ENCODE data around the gene DHTKD1. TPM values are rescaled to one million over a fixed set of nuclear protein-coding genes. Genes with fewer than 3 reads are reported as not detected.
"Not testable (repeated sequence)": the region's sequence is repeated elsewhere in the genome, so short reads cannot be mapped to it uniquely, and the experiment has no call there.

Gene DHTKD1
- total RNA-seq, 1 experiment from 2014 or later = 27.4 TPM

DNA sequence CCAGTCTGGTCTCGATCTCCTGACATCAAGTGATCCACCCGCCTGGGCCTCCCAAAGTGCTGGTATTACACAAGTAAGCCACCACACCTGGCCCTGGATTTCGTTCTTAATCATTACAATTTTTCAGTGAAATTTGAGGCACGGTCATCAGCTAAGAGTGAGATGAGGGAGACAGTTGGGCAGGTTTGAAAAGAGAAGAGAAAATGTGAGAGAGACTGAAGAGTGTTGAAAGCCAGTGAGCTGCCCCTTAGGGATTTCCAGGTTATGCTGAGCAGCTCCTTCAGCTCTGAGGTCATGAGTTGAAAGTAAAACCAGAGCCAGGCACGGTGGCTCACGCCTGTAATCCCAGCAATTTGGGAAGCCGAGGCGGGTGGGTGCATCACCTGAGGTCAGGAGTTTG lies 20.2 kb upstream of the DHTKD1 start:
- H3K4me1 ChIP-seq = peaks cover 4% of the 10 kb centered on the region
- H3K27me3 ChIP-seq = no peaks in the 10 kb centered on the region
- no peak overlapping the region for H3K4me3 ChIP-seq
- H3K36me3 ChIP-seq = no peaks in the 10 kb centered on the region
- no peak overlapping the region for H3K27ac ChIP-seq
- no peaks in the 10 kb centered on the region for H3K9me3 ChIP-seq (replicated peaks)
- DNase-seq = no peak

DNA sequence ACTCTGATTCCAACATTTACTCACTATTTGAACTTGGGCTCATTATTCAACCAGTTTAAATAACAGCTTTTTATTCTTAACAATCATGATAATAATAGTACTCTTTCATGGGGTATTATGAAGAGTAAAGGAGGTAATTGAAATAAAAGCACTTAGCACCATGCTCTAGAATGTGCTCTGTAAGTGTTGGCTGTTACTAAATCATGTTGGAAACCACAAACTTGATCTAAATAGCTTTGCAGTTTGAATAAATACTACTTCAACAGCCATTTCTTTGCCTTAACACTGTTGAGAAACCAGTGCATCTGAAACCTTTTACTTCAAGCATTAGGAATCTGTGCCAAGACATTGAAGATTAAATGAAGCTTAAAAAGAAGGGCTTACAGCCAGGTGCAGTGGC lies 18.2 kb upstream of the DHTKD1 start:
- no peaks in the 10 kb centered on the region for H3K36me3 ChIP-seq
- no peak overlapping the region for H3K27ac ChIP-seq
- no peaks in the 10 kb centered on the region for H3K9me3 ChIP-seq (replicated peaks)
- H3K27me3 ChIP-seq = no peaks in the 10 kb centered on the region
- DNase-seq = no peak
- H3K4me1 ChIP-seq = no peaks in the 10 kb centered on the region
- H3K4me3 ChIP-seq = no peak overlapping the region

GRCh38 chr10:12051241-12051640 lies 17.5 kb upstream of the DHTKD1 start:
- Histone ChIP-seq H3K27me3 (no peaks in the 10 kb centered on the region), H3K4me3 (no peak overlapping the region), H3K9me3 (replicated peaks) (no peaks in the 10 kb centered on the region), H3K4me1 (no peaks in the 10 kb centered on the region), H3K36me3 (no peaks in the 10 kb centered on the region), H3K27ac (no peak overlapping the region)
- no peak for DNase-seq

DNA sequence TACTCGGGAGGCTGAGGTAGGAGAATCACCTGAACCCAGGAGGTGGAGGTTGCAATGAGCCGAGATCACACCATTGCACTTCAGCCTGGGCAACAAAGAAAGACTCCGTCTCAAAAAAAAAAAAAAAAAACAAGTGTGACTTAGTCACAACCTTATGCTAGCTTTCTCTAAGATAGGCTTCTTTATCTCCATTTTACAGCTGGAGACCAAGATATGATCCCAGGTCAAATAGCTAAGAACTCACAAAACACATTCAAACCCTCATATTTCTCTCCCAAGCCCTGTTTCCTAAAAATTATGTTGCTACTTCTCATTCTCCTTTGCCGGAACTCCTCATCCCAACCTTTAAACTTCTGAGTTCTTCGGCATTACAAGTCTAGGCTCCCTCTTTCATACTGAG lies 13.0 kb upstream of the DHTKD1 start:
- H3K4me3 ChIP-seq = no peak overlapping the region
- H3K9me3 ChIP-seq (replicated peaks) = no peaks in the 10 kb centered on the region
- H3K36me3 ChIP-seq = no peaks in the 10 kb centered on the region
- H3K4me1 ChIP-seq = no peaks in the 10 kb centered on the region
- no peaks in the 10 kb centered on the region for H3K27me3 ChIP-seq
- DNase-seq = no peak
- H3K27ac ChIP-seq = no peak overlapping the region

GRCh38 chr10:12056748-12057147 lies 12.0 kb upstream of the DHTKD1 start:
- Histone ChIP-seq H3K27ac (no peak overlapping the region), H3K4me3 (no peak overlapping the region), H3K9me3 (replicated peaks) (no peaks in the 10 kb centered on the region), H3K27me3 (no peaks in the 10 kb centered on the region), H3K4me1 (no peaks in the 10 kb centered on the region), H3K36me3 (no peaks in the 10 kb centered on the region)
- no peak for DNase-seq

- DNase-seq = no peak
- H3K36me3 ChIP-seq = no peaks in the 10 kb centered on the region
- no peak overlapping the region for H3K4me3 ChIP-seq
- H3K27me3 ChIP-seq = no peaks in the 10 kb centered on the region
- H3K9me3 ChIP-seq (replicated peaks) = no peaks in the 10 kb centered on the region
- no peak overlapping the region for H3K27ac ChIP-seq
- no peaks in the 10 kb centered on the region for H3K4me1 ChIP-seq
Measured at GRCh38 chr10:12061124-12061523, 7.6 kb upstream of the DHTKD1 start.

DNA sequence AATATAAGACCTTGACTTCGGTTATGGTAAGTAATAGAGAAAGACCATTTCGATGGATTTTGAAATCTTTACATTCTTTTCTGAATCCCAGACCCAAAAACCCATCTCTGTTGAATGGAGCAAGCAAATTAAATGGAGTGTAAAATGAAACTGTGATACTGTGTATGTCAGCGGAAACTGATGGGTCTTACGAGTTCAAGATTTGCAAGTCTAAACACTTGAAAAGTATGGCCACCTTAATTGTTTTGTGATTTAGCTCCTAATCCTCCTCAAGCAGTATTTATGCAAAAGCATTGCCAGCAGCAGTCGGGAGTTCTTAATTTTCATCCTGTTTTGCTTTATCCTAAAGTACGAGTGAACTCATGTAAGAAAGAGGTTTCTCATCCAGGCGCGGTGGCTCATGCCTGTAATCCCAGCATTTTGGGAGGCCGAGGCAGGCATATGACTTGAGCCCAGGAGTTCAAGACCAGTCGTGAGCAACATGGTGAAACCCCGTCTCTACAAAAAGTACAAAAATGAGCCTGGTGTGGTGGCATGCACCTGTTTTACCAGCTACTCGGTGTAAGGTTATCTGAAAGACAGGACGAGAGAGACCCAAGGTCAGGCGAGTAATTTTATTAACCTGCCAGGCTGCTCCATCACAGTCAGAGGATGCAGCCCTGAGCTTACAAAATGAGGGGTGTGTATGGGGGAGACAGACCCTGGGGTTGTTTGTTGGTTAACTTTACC lies 5.8 kb upstream of the DHTKD1 start:
- Histone ChIP-seq H3K27me3 (no peaks in the 10 kb centered on the region), H3K9me3 (replicated peaks) (no peaks in the 10 kb centered on the region), H3K4me1 (no peaks in the 10 kb centered on the region), H3K4me3 (no peak overlapping the region), H3K36me3 (no peaks in the 10 kb centered on the region), H3K27ac (no peak overlapping the region)
- DNase-seq = no peak

DNA sequence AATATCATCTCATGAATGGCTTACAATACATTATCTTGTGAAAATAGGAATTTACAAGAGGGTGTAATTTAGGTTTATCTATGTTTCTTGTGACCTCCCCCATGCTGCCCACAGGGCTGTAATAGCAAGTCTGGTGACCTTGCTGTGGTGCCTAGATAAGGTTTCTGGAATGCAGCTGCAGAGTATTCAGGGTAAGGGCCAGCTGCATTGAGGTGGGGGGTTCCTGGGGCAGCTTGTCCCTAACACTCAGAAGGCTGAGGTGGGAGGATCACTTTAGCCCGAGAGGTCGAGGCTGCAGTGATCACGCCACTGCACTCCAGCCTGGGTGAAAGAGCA lies 5.3 kb upstream of the DHTKD1 start:
- no peak for DNase-seq
- H3K4me3 ChIP-seq = no peak overlapping the region
- H3K9me3 ChIP-seq (replicated peaks) = no peaks in the 10 kb centered on the region
- H3K27me3 ChIP-seq = no peaks in the 10 kb centered on the region
- no peaks in the 10 kb centered on the region for H3K4me1 ChIP-seq
- H3K27ac ChIP-seq = no peak overlapping the region
- no peaks in the 10 kb centered on the region for H3K36me3 ChIP-seq

GRCh38 chr10:12067336-12067735 lies 1.4 kb upstream of the DHTKD1 start:
- no peak overlapping the region for H3K27ac ChIP-seq

DNA sequence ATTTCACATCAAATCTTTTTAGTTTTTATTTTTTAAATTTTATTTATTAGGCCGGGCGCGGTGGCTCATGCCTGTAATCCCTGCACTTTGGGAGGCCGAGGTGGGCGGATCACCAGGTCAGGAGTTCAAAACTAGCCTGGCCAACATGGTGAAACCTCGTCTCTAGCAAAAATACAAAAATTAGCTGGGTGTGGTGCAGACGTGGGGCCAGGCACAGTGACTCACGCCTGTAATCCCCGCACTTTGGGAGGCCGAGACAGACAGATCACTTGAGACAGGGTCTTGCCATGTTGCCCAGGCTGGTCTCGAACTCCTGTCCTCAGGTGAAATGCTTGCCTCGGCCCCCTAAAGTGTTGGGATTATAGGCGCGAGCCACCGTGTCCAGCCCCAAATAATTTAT lies 2.7 kb downstream of the DHTKD1 start:
- not testable (repeated sequence) for DNase-seq; H3K4me3 ChIP-seq; H3K4me1 ChIP-seq; H3K36me3 ChIP-seq; H3K9me3 ChIP-seq (replicated peaks); H3K27ac ChIP-seq; H3K27me3 ChIP-seq

More at GRCh38 chr10:12067336-12067735, 1.4 kb upstream of the DHTKD1 start:
- Histone ChIP-seq H3K4me1 (no peaks in the 10 kb centered on the region), H3K36me3 (no peaks in the 10 kb centered on the region), H3K9me3 (replicated peaks) (no peaks in the 10 kb centered on the region), H3K4me3 (no peak overlapping the region), H3K27me3 (no peaks in the 10 kb centered on the region)
- DNase-seq = no peak

- H3K27ac ChIP-seq = no peak overlapping the region
- no peaks in the 10 kb centered on the region for H3K27me3 ChIP-seq
- no peak for DNase-seq
- no peaks in the 10 kb centered on the region for H3K36me3 ChIP-seq
- H3K4me1 ChIP-seq = no peaks in the 10 kb centered on the region
- no peak overlapping the region for H3K4me3 ChIP-seq
- H3K9me3 ChIP-seq (replicated peaks) = no peaks in the 10 kb centered on the region
Measured at GRCh38 chr10:12073526-12073925, 4.8 kb downstream of the DHTKD1 start.

DNA sequence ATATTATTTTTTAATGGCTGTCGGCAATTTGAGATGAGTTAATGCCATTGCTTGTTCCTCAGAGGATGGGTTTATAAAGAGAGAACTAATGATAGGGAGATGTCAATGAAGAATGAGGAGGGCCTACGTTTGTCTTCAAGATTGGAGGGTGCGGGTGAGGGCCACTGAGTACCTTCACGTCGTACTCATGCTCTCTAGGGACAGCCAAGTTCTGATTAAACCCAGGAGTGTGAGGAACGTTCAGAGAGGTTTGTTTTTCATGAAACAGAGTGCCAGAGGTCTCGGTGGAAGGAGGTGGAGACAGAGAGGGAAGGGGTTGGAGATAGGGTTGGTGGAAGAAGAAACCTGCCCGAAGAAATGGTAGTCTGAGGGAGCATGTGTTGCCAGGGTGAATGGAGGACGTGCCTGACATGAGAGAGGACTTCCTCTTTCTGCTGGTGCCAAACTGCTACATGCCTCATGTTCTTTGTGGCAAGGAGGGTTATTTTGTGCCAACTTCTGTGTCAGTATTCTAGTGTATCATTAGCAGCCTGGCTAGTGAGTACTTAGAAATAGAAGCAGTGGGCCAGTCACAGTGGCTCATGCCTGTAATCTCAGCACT lies 8.9 kb downstream of the DHTKD1 start:
- Histone ChIP-seq H3K27ac (no peak overlapping the region), H3K36me3 (no peaks in the 10 kb centered on the region), H3K9me3 (replicated peaks) (no peaks in the 10 kb centered on the region)

DNA sequence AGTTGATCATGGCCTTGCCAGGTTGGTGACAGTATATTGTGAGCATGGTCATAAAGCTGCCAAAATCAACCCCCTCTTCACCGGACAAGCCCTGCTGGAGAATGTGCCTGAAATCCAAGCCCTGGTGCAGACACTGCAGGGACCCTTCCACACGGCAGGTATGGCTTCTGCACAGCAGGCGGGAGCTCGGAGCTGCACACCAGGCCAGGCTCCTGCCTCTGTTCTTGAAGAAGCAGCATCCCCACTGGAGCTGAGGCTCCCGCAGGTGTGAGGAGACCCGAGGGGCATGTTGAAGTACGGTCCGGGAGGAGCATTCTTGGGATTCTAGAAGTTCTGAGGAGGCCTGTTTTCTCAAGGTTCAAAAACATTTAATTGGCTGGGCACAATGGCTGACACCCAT lies 12.7 kb downstream of the DHTKD1 start:
- DNase-seq = no peak
- no peaks in the 10 kb centered on the region for H3K27me3 ChIP-seq
- H3K4me3 ChIP-seq = no peak overlapping the region
- no peak overlapping the region for H3K27ac ChIP-seq
- H3K9me3 ChIP-seq (replicated peaks) = no peaks in the 10 kb centered on the region
- H3K36me3 ChIP-seq = peaks cover 9% of the 10 kb centered on the region; the same call in 1 of the 2 replicates
- H3K4me1 ChIP-seq = no peaks in the 10 kb centered on the region

More for the DNA sequence above, 8.9 kb downstream of the DHTKD1 start:
- Histone ChIP-seq H3K4me1 (no peaks in the 10 kb centered on the region), H3K4me3 (no peak overlapping the region), H3K27me3 (no peaks in the 10 kb centered on the region)
- DNase-seq = no peak

DNA sequence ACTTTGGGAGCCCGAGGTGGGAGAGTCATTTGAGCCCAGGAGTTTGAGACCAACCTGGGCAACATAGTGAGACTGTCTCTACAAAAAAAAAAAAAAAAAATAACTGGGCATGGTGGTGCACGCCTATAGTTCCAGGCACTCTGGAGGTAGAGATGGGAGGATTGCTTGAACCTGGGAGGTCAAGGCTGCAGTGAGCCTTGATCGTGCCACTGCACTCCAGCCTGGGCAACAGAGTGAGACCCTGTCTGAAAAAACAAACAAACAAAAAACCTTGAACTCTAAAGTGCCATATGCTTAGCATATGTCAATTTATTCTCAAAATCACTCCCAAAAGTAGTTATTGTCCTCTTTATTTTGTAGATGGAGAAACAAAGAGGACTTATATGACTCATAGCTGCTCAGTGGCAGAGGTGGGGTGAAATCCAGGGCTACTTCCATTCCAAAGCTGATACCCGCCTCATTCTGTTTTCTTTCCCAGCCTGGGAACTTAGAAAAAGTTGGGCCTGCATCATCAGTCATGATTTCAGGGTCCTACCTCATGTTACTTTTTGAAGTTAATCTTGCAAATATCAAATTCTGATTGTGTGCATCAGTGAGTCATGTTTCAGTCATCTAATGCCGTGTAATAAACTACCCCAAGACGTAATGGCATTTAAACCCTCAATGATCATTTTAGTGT lies 13.3 kb downstream of the DHTKD1 start:
- Histone ChIP-seq H3K27me3 (no peaks in the 10 kb centered on the region), H3K4me1 (no peaks in the 10 kb centered on the region), H3K27ac (no peak overlapping the region), H3K9me3 (replicated peaks) (no peaks in the 10 kb centered on the region), H3K4me3 (no peak overlapping the region), H3K36me3 (peaks cover 15% of the 10 kb centered on the region; the same call in 1 of the 2 replicates)
- no peak for DNase-seq

GRCh38 chr10:12088919-12089318 lies 20.2 kb downstream of the DHTKD1 start:
- peaks cover 25% of the 10 kb centered on the region for H3K36me3 ChIP-seq
- DNase-seq = no peak

More at GRCh38 chr10:12088919-12089318, 20.2 kb downstream of the DHTKD1 start:
- no peak overlapping the region for H3K27ac ChIP-seq
- no peaks in the 10 kb centered on the region for H3K27me3 ChIP-seq
- H3K4me1 ChIP-seq = no peaks in the 10 kb centered on the region
- no peaks in the 10 kb centered on the region for H3K9me3 ChIP-seq (replicated peaks)
- no peak overlapping the region for H3K4me3 ChIP-seq
